Tibial nerve (tissue), 4 donors: Measurements from ENCODE around the gene ETV1. TPM values are rescaled to one million over a fixed set of nuclear protein-coding genes. Genes with fewer than 3 reads are reported as not detected.

Source experiments
- DNase-seq, 2 donors: peaks; one replicate each; pipeline ENCODE4 v3.0.0-alpha.2; 2019; ENCODE audit warnings: low spot score in 2 of 2
- H3K27ac ChIP-seq, 4 donors: fragments of 200-600 bp; sonication (generic) in 3 of 4; one replicate each; pipeline ENCODE4 v1.5.1; 2017 to 2019; ENCODE audit warnings: mild to moderate bottlenecking in 1 of 4
- H3K27me3 ChIP-seq, 2 donors: fragments of 200-600 bp; sonication (generic) in 1 of 2; one replicate each; pipeline versions ENCODE4 v1.5.1 to v1.6.0; 2017 to 2019
- H3K36me3 ChIP-seq, 3 donors: fragments of 200-600 bp; sonication (generic); one replicate each; pipeline ENCODE4 v1.5.1; 2018 to 2019
- H3K4me1 ChIP-seq, 4 donors: fragments of 200-600 bp; sonication (generic) in 3 of 4; one replicate each; pipeline ENCODE4 v1.5.1; 2017 to 2019
- H3K4me3 ChIP-seq, 4 donors: fragments of 200-600 bp; sonication (generic) in 3 of 4; one replicate each; pipeline ENCODE4 v1.5.1; 2017 to 2019; ENCODE audit warnings: mild to moderate bottlenecking in 1 of 4, moderate library complexity in 1 of 4
- H3K9me3 ChIP-seq, 4 donors: fragments of 200-600 bp; sonication (generic) in 3 of 4; one replicate each; pipeline ENCODE4 v1.5.1; 2017 to 2019
- CTCF ChIP-seq, 5 experiments: fragments of 200-600 bp in 3 of 5; fragments of 450-650 bp in 2 of 5; sonication (generic) in 3 of 5; IDR thresholded peaks; one replicate each; pipeline ENCODE4 v1.5.1; 2016 to 2019; ENCODE audit warnings: antibody characterized with exemption in 5 of 5, mild to moderate bottlenecking in 3 of 5, moderate library complexity in 2 of 5
- EP300 ChIP-seq, 2 donors: sonication (generic); formaldehyde crosslinking; IDR thresholded peaks; one replicate each; pipeline ENCODE4 v1.6.1; 2017; ENCODE audit warnings: antibody characterized with exemption in 2 of 2, mild to moderate bottlenecking in 1 of 2
- POLR2A ChIP-seq, 2 donors: fragments of 450-650 bp; IDR thresholded peaks; one replicate each; pipeline ENCODE4 v1.6.1; 2017; ENCODE audit warnings: antibody characterized with exemption in 2 of 2, mild to moderate bottlenecking in 2 of 2, moderate library complexity in 2 of 2
- WGBS, 2 donors: methylation state at CpG; one replicate each; pipeline ENCODE4 v1.1.5; 2018; 5-methylcytosine and 5-hydroxymethylcytosine counted together
- total RNA-seq, 4 donors: library from RNA; depleted of rRNA; stranded (reverse); fragments of >200 nt; gene quantifications; one replicate each; pipeline ENCODE4 v1.1.0, GENCODE V29; 2016

ETV1 gene
- total RNA-seq, 4 donors from 2014 or later, result 8.4 to 13.3 (median 10.5) TPM

- no peak for DNase-seq
- no peaks in the 10 kb centered on the region for H3K27me3 ChIP-seq
- H3K4me3 ChIP-seq, result no peak overlapping the region
- H3K4me1 ChIP-seq, result no peaks in the 10 kb centered on the region
- H3K36me3 ChIP-seq, result no peaks in the 10 kb centered on the region
- no peak overlapping the region for H3K27ac ChIP-seq
- 86 to 88% methylated on average over 5 of the region's 5 CpGs for WGBS, 2 donors
- TF ChIP-seq POLR2A (IDR thresholded peaks at IDR 0.05) (no peak), CTCF (IDR thresholded peaks at IDR 0.05) (no peak), EP300 (IDR thresholded peaks at IDR 0.05) (no peak)
- H3K9me3 ChIP-seq, result no peaks in the 10 kb centered on the region
Observed at GRCh38 chr7:13875496-13876074, 113.9 kb downstream of the ETV1 start.

GRCh38 chr7:13874783-13875182, 114.7 kb downstream of the ETV1 start:
- H3K4me1 ChIP-seq, result no peaks in the 10 kb centered on the region
- no peak for DNase-seq
- no peaks in the 10 kb centered on the region for H3K9me3 ChIP-seq
- no peak overlapping the region for H3K27ac ChIP-seq
- no peak for TF ChIP-seq POLR2A (IDR thresholded peaks at IDR 0.05)
- no peak for TF ChIP-seq EP300 (IDR thresholded peaks at IDR 0.05)
- no peak for TF ChIP-seq CTCF (IDR thresholded peaks at IDR 0.05)
- 28 to 29% methylated on average over 2 of the region's 2 CpGs for WGBS, 2 donors
- no peaks in the 10 kb centered on the region for H3K27me3 ChIP-seq
- no peaks in the 10 kb centered on the region for H3K36me3 ChIP-seq
- H3K4me3 ChIP-seq, result no peak overlapping the region

GRCh38 chr7:13872709-13873108, 116.8 kb downstream of the ETV1 start:
- no peaks in the 10 kb centered on the region for H3K36me3 ChIP-seq

GRCh38 chr7:13871008-13871407, 118.5 kb downstream of the ETV1 start:
- H3K9me3 ChIP-seq, result no peaks in the 10 kb centered on the region
- no peaks in the 10 kb centered on the region for H3K36me3 ChIP-seq
- no peaks in the 10 kb centered on the region for H3K4me1 ChIP-seq
- no peak overlapping the region for H3K4me3 ChIP-seq
- H3K27ac ChIP-seq, result no peak overlapping the region
- no peak for DNase-seq
- TF ChIP-seq CTCF (IDR thresholded peaks at IDR 0.05) (no peak), EP300 (IDR thresholded peaks at IDR 0.05) (no peak), POLR2A (IDR thresholded peaks at IDR 0.05) (no peak)
- H3K27me3 ChIP-seq, result no peaks in the 10 kb centered on the region

More at GRCh38 chr7:13872709-13873108, 116.8 kb downstream of the ETV1 start:
- no peak for DNase-seq
- Histone ChIP-seq H3K4me3 (no peak overlapping the region), H3K27ac (no peak overlapping the region), H3K27me3 (no peaks in the 10 kb centered on the region), H3K9me3 (no peaks in the 10 kb centered on the region), H3K4me1 (no peaks in the 10 kb centered on the region)
- TF ChIP-seq POLR2A (IDR thresholded peaks at IDR 0.05), result no peak
- TF ChIP-seq EP300 (IDR thresholded peaks at IDR 0.05), result no peak
- no peak for TF ChIP-seq CTCF (IDR thresholded peaks at IDR 0.05)

GRCh38 chr7:13860734-13861133, 128.7 kb downstream of the ETV1 start:
- Histone ChIP-seq H3K27me3 (no peaks in the 10 kb centered on the region), H3K9me3 (no peaks in the 10 kb centered on the region), H3K4me3 (no peak overlapping the region), H3K4me1 (no peaks in the 10 kb centered on the region), H3K27ac (no peak overlapping the region), H3K36me3 (no peaks in the 10 kb centered on the region)
- no peak for DNase-seq
- WGBS, 2 donors, result 64 to 67% methylated on average over 2 of the region's 2 CpGs
- no peak for TF ChIP-seq EP300 (IDR thresholded peaks at IDR 0.05)
- TF ChIP-seq POLR2A (IDR thresholded peaks at IDR 0.05), result no peak
- no peak for TF ChIP-seq CTCF (IDR thresholded peaks at IDR 0.05)
